Small intestine (tissue), 7 donors: Measurements from ENCODE around the gene ZNF107. TPM values are rescaled to one million over a fixed set of nuclear protein-coding genes. Genes with fewer than 3 reads are reported as not detected.

Experiments used
- DNase-seq, 2 donors: peaks; one replicate each; pipeline versions ENCODE4 v3.0.0 to v3.0.0-alpha.2; 2013
- FAIRE-seq: peaks from 2 replicates; lab custom pipeline; 2012; peaks lifted over from hg19 to GRCh38; lab: Jason Lieb, UNC
- H3K27ac ChIP-seq, 3 donors: one replicate each; pipeline ENCODE4 v1.5.1; 2013; ENCODE audit warnings: low read length in 2 of 3, mild to moderate bottlenecking in 2 of 3, control low read depth in 1 of 3, inconsistent platforms in 1 of 3, low read depth in 1 of 3, moderate library complexity in 1 of 3
- H3K27me3 ChIP-seq, 3 donors: one replicate each; pipeline ENCODE4 v1.6.1; 2013; ENCODE audit warnings: low read length in 3 of 3, inconsistent platforms in 1 of 3; ENCODE audit not compliant: control insufficient read depth in 3 of 3, insufficient read depth in 3 of 3
- H3K36me3 ChIP-seq, 3 donors: one replicate each; pipeline ENCODE4 v1.6.1; 2013; ENCODE audit warnings: low read length in 3 of 3, inconsistent platforms in 1 of 3, low read depth in 1 of 3, mild to moderate bottlenecking in 1 of 3, moderate library complexity in 1 of 3; ENCODE audit not compliant: control insufficient read depth in 3 of 3, insufficient read depth in 2 of 3
- H3K4me1 ChIP-seq, 3 donors: one replicate each; pipeline ENCODE4 v1.6.1; 2013; ENCODE audit warnings: low read length in 2 of 3, inconsistent platforms in 1 of 3, low read depth in 1 of 3, mild to moderate bottlenecking in 1 of 3, moderate library complexity in 1 of 3; ENCODE audit not compliant: control insufficient read depth in 3 of 3, insufficient read depth in 2 of 3
- H3K4me3 ChIP-seq, 3 donors: one replicate each; pipeline ENCODE4 v1.5.1; 2013; ENCODE audit warnings: low read length in 3 of 3, control low read depth in 1 of 3, inconsistent platforms in 1 of 3, low read depth in 1 of 3, mild to moderate bottlenecking in 1 of 3, moderate library complexity in 1 of 3
- H3K9me3 ChIP-seq, 2 donors: one replicate each; pipeline ENCODE4 v1.6.1; 2013; ENCODE audit warnings: low read depth in 1 of 2, low read length in 1 of 2; ENCODE audit not compliant: control insufficient read depth in 2 of 2, insufficient read depth in 1 of 2
- WGBS, 3 donors: extraction: QIAGEN DNeasy Blood & Tissue Kit; methylation state at CpG; one replicate each; pipeline ENCODE4 v1.1.7; 2013; 5-methylcytosine and 5-hydroxymethylcytosine counted together
- polyA plus RNA-seq, 4 donors: library from polyadenylated mRNA; stranded (reverse) in 3 of 4; unstranded in 1 of 4; fragments of 200-250 nt in 3 of 4; fragments of 120-200 nt in 1 of 4; gene quantifications; one replicate each; pipeline versions ENCODE4 v1.2.1 to v1.2.3, GENCODE V29; 2013
- donor health status: healthy with polysubstance abuse.
- donor health status: control.
- donor health status: control.
- donor health status: Bipolar disorder and iron deficiency.
- donor health status: healthy.

ZNF107 gene
- polyA plus RNA-seq, 4 donors: 0.81 to 6.2 (median 1.7) TPM

DNA sequence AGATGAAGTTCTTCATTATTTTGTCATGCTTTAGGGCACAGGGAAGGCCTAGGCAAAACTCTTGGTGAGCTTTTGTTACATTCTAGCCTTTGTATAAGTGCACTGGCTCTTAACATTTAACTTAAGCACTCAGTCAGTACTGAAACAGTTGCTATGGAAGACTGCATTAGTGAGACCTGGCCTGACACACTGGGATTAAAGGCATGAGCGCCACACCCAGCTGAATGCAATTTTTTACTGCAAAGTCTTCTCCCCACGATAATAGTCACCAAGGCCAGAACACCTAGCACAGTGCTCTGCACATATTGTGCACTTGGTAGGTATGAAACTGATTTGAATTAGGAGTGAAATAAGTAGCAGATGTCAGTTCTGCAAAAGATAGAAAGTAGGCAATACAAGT is 87.1 kb downstream of the ZNF107 start:
- Histone ChIP-seq H3K4me3 (no peak overlapping the region), H3K36me3 (no peaks in the 10 kb centered on the region), H3K27me3 (no peaks in the 10 kb centered on the region), H3K9me3 (peaks cover 0 to 7% of the 10 kb centered on the region in 2 donors), H3K4me1 (no peaks in the 10 kb centered on the region), H3K27ac (no peak overlapping the region)
- FAIRE-seq (no peak), DNase-seq (no peak)
- 83 to 91% (median 84%) methylated on average over 2 of the region's 2 CpGs for WGBS, 3 donors

DNA sequence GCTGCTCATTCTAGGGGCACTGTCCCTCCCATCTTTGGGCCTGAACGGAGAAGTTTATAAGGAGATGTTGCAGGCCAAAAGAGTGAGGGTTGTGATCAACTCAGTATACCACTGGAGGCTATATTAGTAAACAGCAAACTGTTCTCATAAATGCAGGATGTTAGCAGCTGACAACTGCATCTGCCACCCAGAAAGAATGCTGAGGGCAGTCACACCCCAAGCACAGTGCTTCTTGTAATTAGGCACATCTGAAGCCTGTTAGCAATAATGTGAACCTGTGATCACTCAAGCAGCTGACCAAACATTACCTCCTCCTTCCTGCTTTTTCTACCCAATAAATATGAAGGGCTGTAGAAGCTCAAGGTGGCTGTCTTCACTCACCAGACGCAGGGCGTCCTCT is 89.9 kb downstream of the ZNF107 start:
- H3K4me3 ChIP-seq: no peak overlapping the region
- no peaks in the 10 kb centered on the region for H3K27me3 ChIP-seq
- no peak overlapping the region for H3K27ac ChIP-seq
- no peak for DNase-seq
- H3K36me3 ChIP-seq: no peaks in the 10 kb centered on the region
- 87 to 94% (median 90%) methylated on average over 3 of the region's 3 CpGs for WGBS, 3 donors
- H3K9me3 ChIP-seq: peaks cover 0 to 7% of the 10 kb centered on the region in 2 donors
- H3K4me1 ChIP-seq: no peaks in the 10 kb centered on the region
- FAIRE-seq: no peak

DNA sequence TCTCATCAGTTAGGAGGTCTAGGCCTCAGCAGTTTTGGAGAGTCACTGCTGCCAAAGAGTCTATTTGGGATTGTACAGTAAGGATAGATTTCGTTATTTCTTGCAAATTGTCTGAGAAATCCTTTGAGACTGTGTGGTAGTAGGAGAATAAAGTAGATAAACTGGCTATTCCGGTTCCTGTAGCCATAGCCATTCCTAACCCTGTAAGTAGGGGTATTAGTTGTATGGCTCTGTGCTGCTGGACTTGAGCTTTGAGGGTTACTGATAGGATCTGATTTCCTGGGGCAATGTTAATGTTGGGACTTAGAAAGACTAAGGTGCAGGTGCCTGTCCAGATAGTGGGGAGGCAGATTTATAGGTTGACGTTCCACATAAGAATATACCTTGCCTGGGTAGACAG is 92.2 kb downstream of the ZNF107 start:
- H3K36me3 ChIP-seq: no peaks in the 10 kb centered on the region
- H3K9me3 ChIP-seq: peaks cover 0 to 5% of the 10 kb centered on the region in 2 donors
- no peaks in the 10 kb centered on the region for H3K4me1 ChIP-seq
- no peak overlapping the region for H3K27ac ChIP-seq
- DNase-seq: no peak
- 55 to 71% (median 59%) methylated on average over 3 of the region's 3 CpGs for WGBS, 3 donors
- FAIRE-seq: no peak
- H3K4me3 ChIP-seq: no peak overlapping the region
- no peaks in the 10 kb centered on the region for H3K27me3 ChIP-seq

Other genes starting within 250 kb of the ZNF107 start
- gene ZNF680, start 103.1 kb upstream of the ZNF107 start, polyA plus RNA-seq: 10 to 100 TPM in 1 of 4 donors, 1 to 10 TPM in 3; 1.4 to 10.5 (median 2.8) TPM
- 10 to 100 TPM in 1 of 4 donors, 1 to 10 TPM in 3; 3.2 to 10.6 (median 3.9) TPM for gene ZNF138, start 128.3 kb downstream of the ZNF107 start, polyA plus RNA-seq
- 1 to 10 TPM in 2 of 4 donors, under 1 TPM in 2; 0.27 to 6.3 (median 2.1) TPM for gene ZNF273, start 237.1 kb downstream of the ZNF107 start, polyA plus RNA-seq